Measurements from ENCODE around the gene NEK1.
A peak's percentile ranks its signal among the peaks of the same experiment; 100 is the strongest.

The NEK1 gene, protein sequence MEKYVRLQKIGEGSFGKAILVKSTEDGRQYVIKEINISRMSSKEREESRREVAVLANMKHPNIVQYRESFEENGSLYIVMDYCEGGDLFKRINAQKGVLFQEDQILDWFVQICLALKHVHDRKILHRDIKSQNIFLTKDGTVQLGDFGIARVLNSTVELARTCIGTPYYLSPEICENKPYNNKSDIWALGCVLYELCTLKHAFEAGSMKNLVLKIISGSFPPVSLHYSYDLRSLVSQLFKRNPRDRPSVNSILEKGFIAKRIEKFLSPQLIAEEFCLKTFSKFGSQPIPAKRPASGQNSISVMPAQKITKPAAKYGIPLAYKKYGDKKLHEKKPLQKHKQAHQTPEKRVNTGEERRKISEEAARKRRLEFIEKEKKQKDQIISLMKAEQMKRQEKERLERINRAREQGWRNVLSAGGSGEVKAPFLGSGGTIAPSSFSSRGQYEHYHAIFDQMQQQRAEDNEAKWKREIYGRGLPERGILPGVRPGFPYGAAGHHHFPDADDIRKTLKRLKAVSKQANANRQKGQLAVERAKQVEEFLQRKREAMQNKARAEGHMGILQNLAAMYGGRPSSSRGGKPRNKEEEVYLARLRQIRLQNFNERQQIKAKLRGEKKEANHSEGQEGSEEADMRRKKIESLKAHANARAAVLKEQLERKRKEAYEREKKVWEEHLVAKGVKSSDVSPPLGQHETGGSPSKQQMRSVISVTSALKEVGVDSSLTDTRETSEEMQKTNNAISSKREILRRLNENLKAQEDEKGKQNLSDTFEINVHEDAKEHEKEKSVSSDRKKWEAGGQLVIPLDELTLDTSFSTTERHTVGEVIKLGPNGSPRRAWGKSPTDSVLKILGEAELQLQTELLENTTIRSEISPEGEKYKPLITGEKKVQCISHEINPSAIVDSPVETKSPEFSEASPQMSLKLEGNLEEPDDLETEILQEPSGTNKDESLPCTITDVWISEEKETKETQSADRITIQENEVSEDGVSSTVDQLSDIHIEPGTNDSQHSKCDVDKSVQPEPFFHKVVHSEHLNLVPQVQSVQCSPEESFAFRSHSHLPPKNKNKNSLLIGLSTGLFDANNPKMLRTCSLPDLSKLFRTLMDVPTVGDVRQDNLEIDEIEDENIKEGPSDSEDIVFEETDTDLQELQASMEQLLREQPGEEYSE (N-terminal part only)

DNA sequence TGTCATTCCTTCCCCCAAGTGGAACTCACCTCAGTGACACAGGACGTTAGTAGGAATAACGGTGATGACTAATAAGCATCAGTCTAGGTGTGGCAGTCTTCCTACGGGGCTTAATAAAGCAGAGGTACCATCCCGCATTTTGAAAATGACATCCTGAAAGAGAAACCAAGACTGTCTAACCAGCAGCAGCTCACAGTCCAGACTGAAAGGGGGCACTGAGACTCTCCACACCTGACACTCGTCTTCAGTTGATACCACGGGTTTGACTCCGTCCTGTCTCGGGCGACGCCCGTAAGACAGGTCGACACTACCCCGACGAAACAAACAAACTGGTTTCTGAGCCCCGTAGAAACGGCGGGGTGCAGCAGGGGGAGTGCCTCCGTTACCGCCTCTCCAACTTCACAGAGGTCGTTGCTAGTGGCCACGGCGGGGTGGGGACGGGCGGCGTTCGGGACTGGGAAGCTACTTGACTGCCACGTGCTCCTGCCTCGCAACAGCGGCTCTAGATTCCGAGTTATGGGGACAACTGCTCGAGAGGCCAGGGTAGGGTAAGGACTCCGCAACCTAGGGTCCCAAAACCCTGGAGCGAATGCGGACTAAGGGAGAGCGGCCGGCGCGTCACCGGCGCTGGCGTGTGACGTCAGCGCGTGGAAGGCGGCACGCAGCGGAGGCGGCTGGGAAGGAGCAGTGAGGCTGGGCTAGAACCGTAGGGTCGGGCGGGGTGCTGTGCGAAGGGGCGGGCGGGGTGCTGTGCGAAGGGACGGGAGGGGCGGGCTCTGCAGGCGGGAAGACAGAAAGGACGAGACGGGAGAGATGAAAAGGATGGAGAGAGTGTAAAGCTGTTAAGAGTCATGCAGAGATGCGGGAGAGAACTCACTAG, at the start of gene NEK1:
NEK1 (minus strand) TSS at position 593 of the 880 bp plus-strand sequence. CDS start 9,953 bp downstream, outside the sequence.
- peak; percentile 94 for DNase-seq

- DNase-seq, result no peak
These were observed 49.4 kb upstream of the NEK1 start for GRCh38 chr4:169661761-169662160.

- DNase-seq, result peak; percentile 3
These were observed 48.5 kb upstream of the NEK1 start for GRCh38 chr4:169660929-169661328.

DNA sequence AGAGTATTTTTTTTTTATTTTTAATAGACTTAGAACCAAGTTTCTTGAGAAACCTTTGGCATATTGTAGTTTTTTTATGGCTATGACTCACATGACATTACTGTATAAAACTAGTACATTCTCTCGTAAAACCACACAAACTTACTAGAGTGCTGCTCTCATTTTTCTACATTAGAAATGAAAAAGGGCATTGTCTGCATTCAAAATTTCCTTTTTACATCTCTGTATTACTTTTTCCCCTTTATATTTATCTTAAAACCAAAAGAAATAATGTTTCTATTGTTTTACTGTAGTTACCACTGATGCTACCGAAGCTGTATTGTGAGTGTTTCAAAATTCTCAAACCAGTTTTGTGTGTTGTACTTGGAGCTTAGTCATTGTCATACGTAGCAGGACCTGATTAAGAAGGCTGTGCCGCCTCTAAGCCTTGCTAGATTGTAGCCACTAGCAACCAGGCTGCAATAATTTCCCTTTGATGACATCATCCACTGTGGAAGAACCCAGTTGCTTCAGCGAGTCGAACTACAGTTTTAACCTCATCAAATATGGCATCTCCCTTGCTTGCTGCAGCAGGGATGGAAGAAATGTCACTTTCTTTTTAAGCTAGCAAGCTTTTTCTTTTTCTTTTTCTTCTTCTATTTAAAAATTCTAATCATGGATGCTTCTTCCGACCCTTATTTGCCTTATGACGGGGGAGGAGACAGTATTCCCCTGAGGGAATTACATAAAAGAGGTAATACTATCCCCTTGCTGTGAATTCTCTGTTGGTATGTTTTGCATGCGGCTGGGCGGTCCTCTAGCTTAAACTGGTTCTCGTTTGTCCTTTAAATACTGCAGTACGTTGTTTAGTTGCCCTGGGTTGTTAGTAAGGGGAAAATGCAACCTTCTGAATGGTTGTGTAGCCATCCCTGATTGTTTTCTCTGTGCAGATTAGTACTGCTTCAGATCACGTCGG, 47.6 kb upstream of the NEK1 start:
- peak; percentile 84 for DNase-seq

- DNase-seq, result no peak
These were observed 46.8 kb upstream of the NEK1 start for GRCh38 chr4:169658975-169659715.

DNA sequence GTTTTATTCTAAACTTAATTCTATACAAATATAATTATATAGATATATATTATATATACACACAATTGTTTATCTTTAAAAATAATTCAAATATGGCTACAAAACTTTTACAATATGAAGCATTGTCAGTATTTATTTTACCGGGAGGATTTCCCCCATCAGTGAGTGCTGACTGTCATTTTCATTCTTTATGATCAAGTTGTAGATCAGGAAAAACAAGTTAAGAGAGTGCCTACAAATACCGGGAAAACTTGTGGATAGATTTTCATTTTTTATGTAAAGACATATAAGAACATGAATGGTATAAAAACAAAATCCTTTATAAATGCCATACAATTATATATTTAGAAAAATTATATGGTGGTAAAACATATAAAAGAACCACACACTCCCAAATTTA, 45.8 kb upstream of the NEK1 start:
- no peak for DNase-seq

DNA sequence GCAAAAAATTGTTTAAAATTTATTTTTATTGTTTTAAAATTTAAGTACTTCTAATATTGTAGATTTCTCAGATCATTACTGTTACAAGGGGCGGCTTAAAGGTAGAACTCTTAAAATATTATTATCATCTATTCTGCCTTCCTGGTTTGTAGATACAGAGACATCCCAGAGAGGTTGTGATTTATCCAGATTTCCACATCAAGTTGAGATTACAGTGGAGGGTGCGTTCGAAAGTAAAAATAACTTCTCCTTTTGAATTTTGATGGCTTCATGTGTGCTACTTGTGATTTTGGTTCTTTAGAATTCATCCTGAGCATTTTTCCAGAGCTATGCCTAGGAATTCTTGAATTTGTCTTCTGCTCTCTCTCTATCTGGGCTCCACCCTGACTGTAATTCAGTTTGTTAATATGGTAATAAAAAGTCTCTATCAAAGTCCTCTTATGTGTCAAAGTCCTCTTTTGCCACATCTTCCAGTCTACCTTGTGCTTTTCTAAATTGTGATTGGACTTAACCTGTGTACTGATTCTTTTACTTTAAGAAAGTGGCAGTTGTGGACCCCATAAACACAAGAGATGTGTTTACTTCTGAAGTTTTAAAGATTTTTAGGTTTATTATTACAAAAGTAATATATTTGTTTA, 45.2 kb upstream of the NEK1 start:
- DNase-seq, result no peak

DNA sequence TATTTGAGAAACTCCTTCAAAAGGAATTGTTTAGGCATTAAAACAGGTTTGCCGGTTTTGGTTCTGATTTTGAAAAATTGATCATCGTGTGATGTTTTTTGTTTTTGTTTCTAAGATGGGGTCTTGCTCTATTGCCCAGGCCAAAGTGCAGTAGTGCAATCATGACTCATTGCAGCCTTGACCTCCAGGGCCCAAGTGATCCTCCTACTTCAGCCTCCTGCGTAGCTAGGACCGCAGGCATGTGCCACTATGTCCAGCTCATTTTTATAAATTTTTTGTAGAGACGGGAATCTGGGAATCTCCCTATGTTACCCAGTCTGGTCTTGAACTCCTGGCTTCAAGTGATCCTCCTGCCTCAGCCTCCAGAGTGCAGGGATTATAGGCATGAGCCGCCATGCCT, 43.0 kb upstream of the NEK1 start:
- no peak for DNase-seq

- DNase-seq, result no peak
These were observed 40.2 kb upstream of the NEK1 start for GRCh38 chr4:169652535-169652934.

- no peak for DNase-seq
These were observed 38.0 kb upstream of the NEK1 start for GRCh38 chr4:169650227-169650936.

DNA sequence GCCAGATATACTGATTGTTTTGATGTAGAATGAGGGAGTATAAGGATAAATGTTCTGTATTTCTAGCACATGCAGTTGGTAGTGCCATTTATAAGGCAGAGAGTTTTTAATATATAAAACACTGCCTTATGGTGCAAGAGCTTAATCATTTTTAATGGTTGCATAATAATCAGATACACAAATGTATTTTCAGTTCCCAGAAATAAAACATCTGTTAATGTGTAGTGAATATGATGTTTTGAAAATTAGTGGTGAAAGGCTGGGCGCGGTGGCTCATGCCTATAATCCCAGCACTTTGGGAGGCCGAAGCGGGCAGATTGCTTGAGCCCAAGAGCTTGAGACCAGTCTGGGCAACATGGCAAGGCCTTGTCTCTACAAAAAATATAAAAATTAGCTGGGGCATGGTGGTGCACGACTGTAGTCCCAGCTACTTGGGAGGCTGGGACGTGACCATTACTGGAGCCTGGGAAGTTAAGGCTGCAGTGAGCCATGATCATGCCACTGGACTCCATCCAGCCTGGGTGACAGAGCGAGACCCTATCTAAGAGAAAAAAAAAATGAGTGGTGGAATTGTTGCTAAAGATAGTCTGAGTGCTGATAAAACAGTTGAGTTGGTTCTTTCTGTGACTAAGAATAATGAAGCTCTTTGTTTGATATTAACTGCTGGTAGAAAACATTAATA, 37.3 kb upstream of the NEK1 start:
- DNase-seq, result no peak

- DNase-seq, result no peak
These were observed 33.2 kb upstream of the NEK1 start for GRCh38 chr4:169645627-169646026.

DNA sequence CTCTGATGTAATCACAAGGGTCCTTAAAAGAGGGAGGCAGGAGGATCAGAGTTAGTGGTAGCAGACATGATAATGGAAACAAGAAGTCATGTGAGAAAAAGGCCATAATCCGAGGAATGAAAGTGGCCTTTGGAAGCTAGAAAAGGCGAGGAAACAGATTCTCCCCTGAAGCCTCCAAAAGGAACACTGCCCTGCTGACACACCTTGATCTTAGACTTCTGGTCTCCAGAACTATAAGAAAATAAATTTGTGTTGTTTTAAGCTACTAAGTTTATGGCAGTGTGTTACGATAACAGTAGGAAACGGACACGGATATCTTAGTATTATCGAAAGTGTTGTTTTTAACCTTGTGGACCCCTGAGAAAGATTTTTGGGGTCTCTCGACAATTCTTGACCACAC, 32.4 kb upstream of the NEK1 start:
- no peak for DNase-seq

GRCh38 chr4:169640261-169640870, 28.0 kb upstream of the NEK1 start:
- DNase-seq, result no peak

DNA sequence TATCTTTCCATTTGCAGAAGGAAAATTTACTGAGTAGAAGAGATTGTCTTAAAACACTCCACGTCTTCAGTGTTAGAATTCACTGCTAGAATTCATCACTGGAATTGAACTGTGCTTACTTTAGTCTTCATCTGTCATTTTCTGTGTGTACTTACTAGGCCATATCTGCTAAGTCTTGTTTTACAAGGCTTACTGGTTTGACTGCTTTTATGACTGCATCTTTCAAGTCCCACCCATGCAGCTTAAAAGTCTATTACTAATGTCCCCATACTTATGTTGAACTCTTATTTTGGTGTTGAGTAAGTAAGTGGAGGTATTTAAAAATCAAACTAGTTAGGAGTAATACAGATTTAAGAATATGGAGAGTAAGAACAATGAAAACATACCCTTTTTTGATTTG, 22.6 kb upstream of the NEK1 start:
- no peak for DNase-seq

DNA sequence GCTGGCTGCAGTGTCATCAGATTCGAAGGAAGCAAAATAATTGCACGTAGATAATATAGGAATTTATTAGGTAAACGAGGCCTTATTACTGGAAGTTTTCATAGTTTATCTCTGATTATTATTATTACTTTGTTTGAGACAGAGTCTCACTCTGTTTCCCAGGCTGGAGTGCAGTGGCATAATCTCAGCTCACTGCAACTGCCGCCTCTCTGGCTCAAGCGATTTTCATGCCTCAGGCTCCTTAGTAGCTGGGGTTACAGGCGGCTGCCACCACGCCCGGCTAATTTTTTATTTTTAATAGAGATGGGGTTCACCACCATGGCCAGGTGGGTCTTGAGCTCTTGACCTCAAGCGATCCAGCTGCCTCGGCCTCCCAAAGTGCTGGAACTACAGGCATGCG, 20.5 kb upstream of the NEK1 start:
- DNase-seq, result no peak

DNA sequence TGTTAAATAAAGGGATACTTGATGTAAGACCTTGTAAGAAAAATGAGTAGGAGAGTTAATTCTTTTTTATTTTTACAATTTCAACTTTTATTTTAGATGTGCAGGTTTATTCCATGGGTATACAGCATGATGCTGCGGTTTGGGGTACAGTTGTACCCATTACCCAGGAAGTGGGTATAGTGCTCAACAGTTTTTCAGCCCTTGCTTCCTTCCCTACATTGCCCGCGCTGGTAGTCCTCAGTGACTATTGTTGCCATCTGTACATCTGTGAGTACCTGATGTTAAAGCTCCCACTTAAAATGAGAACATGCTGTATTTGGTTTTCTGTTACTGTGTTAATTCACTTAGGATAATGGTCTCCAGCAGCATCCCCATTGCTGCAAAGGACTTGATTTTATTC, 17.7 kb upstream of the NEK1 start:
- no peak for DNase-seq

DNA sequence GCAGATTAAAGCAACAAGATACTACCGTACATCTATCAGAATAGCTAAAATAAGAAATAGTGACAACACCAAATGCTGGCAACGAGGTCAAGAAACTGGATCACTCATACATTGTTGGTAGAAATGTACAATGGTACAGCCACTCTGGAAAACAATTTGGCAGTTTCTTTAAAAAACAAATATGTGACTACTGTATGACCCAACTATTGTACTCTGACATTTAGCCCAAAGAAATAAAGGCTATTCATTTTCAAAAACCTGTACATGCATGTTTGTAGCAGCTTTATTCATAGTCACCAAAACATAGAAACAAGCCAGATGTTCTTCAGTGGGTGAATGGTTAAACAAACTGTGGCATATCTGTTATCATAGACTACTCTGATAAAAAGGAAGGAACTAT, 16.2 kb upstream of the NEK1 start:
- no peak for DNase-seq

Measured in retina (tissue), 1 donor.